ENCODE measurements around the gene NOL7. TPM values are rescaled to one million over a fixed set of nuclear protein-coding genes. Genes with fewer than 3 reads are reported as not detected.

NOL7 gene
- total and polyA plus RNA-seq, 2 of the 8 experiments (the other 6 are each of a cell fraction or from before 2014, with no cell fraction given): 16.4 to 70.4 TPM

DNA sequence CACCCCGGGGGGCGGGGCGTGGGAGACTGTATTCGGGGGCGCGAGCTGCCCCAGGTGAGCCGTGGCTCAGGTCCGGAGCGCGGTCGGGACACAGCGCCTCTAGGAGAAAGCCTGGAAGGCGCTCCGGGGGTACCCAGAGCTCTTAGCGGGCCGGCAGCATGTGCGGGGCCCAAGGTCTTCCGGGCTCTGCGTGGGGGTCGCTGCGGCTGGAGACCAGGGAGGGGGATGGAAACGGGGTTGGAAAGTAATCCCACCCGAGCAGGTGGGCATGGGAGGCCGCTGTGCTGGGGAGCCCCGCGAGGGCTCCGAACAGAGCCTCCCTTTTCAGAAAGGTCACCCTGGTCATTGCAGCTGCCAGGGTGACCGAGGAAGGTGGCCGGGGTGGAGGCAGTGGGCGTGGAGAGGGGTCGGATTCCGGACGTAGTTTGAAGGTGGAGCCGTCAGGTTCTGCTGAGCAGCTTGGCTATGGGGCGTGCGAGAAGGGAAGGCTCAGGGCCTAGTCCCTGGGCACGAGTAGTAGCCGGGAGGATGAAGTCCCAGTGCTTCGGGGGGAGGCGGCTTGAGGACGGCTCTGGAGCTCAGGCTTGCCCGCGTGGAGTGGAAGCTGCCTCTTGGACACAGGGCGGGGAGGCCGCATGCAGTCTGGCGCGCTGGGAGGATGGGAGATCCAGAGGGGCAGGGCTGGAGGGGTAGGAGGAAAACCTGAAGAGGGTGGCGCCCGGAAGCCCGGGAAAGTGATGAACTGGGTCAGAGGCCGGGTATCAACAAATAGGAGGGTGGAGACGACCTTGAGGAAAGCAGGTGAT is 40.4 kb upstream of the NOL7 start, which contains the start of gene SIRT5 (continued):
- TF ChIP-seq, protein P1, sequence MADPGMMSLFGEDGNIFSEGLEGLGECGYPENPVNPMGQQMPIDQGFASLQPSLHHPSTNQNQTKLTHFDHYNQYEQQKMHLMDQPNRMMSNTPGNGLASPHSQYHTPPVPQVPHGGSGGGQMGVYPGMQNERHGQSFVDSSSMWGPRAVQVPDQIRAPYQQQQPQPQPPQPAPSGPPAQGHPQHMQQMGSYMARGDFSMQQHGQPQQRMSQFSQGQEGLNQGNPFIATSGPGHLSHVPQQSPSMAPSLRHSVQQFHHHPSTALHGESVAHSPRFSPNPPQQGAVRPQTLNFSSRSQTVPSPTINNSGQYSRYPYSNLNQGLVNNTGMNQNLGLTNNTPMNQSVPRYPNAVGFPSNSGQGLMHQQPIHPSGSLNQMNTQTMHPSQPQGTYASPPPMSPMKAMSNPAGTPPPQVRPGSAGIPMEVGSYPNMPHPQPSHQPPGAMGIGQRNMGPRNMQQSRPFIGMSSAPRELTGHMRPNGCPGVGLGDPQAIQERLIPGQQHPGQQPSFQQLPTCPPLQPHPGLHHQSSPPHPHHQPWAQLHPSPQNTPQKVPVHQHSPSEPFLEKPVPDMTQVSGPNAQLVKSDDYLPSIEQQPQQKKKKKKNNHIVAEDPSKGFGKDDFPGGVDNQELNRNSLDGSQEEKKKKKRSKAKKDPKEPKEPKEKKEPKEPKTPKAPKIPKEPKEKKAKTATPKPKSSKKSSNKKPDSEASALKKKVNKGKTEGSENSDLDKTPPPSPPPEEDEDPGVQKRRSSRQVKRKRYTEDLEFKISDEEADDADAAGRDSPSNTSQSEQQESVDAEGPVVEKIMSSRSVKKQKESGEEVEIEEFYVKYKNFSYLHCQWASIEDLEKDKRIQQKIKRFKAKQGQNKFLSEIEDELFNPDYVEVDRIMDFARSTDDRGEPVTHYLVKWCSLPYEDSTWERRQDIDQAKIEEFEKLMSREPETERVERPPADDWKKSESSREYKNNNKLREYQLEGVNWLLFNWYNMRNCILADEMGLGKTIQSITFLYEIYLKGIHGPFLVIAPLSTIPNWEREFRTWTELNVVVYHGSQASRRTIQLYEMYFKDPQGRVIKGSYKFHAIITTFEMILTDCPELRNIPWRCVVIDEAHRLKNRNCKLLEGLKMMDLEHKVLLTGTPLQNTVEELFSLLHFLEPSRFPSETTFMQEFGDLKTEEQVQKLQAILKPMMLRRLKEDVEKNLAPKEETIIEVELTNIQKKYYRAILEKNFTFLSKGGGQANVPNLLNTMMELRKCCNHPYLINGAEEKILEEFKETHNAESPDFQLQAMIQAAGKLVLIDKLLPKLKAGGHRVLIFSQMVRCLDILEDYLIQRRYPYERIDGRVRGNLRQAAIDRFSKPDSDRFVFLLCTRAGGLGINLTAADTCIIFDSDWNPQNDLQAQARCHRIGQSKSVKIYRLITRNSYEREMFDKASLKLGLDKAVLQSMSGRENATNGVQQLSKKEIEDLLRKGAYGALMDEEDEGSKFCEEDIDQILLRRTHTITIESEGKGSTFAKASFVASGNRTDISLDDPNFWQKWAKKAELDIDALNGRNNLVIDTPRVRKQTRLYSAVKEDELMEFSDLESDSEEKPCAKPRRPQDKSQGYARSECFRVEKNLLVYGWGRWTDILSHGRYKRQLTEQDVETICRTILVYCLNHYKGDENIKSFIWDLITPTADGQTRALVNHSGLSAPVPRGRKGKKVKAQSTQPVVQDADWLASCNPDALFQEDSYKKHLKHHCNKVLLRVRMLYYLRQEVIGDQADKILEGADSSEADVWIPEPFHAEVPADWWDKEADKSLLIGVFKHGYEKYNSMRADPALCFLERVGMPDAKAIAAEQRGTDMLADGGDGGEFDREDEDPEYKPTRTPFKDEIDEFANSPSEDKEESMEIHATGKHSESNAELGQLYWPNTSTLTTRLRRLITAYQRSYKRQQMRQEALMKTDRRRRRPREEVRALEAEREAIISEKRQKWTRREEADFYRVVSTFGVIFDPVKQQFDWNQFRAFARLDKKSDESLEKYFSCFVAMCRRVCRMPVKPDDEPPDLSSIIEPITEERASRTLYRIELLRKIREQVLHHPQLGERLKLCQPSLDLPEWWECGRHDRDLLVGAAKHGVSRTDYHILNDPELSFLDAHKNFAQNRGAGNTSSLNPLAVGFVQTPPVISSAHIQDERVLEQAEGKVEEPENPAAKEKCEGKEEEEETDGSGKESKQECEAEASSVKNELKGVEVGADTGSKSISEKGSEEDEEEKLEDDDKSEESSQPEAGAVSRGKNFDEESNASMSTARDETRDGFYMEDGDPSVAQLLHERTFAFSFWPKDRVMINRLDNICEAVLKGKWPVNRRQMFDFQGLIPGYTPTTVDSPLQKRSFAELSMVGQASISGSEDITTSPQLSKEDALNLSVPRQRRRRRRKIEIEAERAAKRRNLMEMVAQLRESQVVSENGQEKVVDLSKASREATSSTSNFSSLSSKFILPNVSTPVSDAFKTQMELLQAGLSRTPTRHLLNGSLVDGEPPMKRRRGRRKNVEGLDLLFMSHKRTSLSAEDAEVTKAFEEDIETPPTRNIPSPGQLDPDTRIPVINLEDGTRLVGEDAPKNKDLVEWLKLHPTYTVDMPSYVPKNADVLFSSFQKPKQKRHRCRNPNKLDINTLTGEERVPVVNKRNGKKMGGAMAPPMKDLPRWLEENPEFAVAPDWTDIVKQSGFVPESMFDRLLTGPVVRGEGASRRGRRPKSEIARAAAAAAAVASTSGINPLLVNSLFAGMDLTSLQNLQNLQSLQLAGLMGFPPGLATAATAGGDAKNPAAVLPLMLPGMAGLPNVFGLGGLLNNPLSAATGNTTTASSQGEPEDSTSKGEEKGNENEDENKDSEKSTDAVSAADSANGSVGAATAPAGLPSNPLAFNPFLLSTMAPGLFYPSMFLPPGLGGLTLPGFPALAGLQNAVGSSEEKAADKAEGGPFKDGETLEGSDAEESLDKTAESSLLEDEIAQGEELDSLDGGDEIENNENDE (IDR thresholded peaks at IDR 0.05; ENCODE audit: insufficient replicate concordance, low read length): no peak
- TF ChIP-seq RAD21 (IDR thresholded peaks at IDR 0.05 in 1 of 2, conservative IDR thresholded peaks at IDR 0.05 in 1 of 2; ENCODE audit: low read depth in 2 of 2, low read length in 2 of 2) (peak in 1 of 2 experiments; percentile 78; a peak in 2 of 4 replicates), SRF (IDR thresholded peaks at IDR 0.05; ENCODE audit: low read depth, low read length) (no peak), TEAD4 (IDR thresholded peaks at IDR 0.05; ENCODE audit: low read depth, low read length) (0 out of 2 replicates have a peak, but pooled peaks have one; percentile 11), SP4 (IDR thresholded peaks at IDR 0.05; ENCODE audit: low read length) (0 out of 2 replicates have a peak, but pooled peaks have one; percentile 5), BCL11A (IDR thresholded peaks at IDR 0.05; ENCODE audit: low read depth in 2 of 2, low read length in 2 of 2) (no peak), RXRA (IDR thresholded peaks at IDR 0.05; ENCODE audit: insufficient read depth, low read depth, low read length) (no peak)
- TF ChIP-seq, protein P2, sequence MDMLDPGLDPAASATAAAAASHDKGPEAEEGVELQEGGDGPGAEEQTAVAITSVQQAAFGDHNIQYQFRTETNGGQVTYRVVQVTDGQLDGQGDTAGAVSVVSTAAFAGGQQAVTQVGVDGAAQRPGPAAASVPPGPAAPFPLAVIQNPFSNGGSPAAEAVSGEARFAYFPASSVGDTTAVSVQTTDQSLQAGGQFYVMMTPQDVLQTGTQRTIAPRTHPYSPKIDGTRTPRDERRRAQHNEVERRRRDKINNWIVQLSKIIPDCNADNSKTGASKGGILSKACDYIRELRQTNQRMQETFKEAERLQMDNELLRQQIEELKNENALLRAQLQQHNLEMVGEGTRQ (IDR thresholded peaks at IDR 0.05; ENCODE audit: low read length): no peak; the same call in 1 of the 2 replicates
